HepG2 (cell line): ENCODE data around the gene ZNF19. TPM values are rescaled to one million over a fixed set of nuclear protein-coding genes. Genes with fewer than 3 reads are reported as not detected.

Experiments
- DMAP1 ChIP-seq: IDR thresholded peaks from 2 replicates; pipeline ENCODE4 v1.6.1; 2016
- EP300 ChIP-seq, 3 experiments: sonication (generic) in 1 of 3; formaldehyde crosslinking in 1 of 3; IDR thresholded peaks; 2 replicates each; pipeline versions ENCODE4 v1.5.1 to v1.6.1; 2011 to 2020; ENCODE audit warnings: low read depth in 2 of 3, low read length in 2 of 3, borderline replicate concordance in 1 of 3, improper control_type of control experiment in 1 of 3, mild to moderate bottlenecking in 1 of 3, missing genetic modification reagents in 1 of 3, moderate library complexity in 1 of 3
- HES4 ChIP-seq: sonication (generic); formaldehyde crosslinking; IDR thresholded peaks from 2 replicates; pipeline ENCODE4 v1.9.0; 2021; ENCODE audit warnings: mild to moderate bottlenecking, missing genetic modification reagents, borderline replicate concordance
- IKZF1 ChIP-seq: fragments of 450-650 bp; IDR thresholded peaks from 2 replicates; pipeline ENCODE4 v1.7.1; 2016
- MAFF ChIP-seq: IDR thresholded peaks from 2 replicates; pipeline ENCODE4 v1.6.1; 2011; ENCODE audit warnings: low read depth, low read length, improper control_type of control experiment
- MXI1 ChIP-seq: IDR thresholded peaks from 3 replicates; pipeline ENCODE4 v1.6.1; 2012; ENCODE audit warnings: low read depth, low read length, inconsistent platforms, borderline replicate concordance
- PHF8 ChIP-seq: sonication (generic); formaldehyde crosslinking; IDR thresholded peaks from 2 replicates; pipeline ENCODE4 v1.5.0; 2020; ENCODE audit warnings: missing genetic modification reagents
- SMAD3 ChIP-seq: sonication (generic); formaldehyde crosslinking; IDR thresholded peaks from 2 replicates; pipeline ENCODE4 v1.4.0; 2020; ENCODE audit warnings: missing genetic modification reagents
- SMARCE1 ChIP-seq: fragments of 450-650 bp; IDR thresholded peaks from 2 replicates; pipeline ENCODE4 v1.6.1; 2017; ENCODE audit warnings: borderline replicate concordance
- TAF15 ChIP-seq: fragments of 200-400 bp; formaldehyde crosslinking; IDR thresholded peaks from one replicate; pipeline ENCODE4 v1.6.1; 2018; ENCODE audit warnings: mild to moderate bottlenecking, low read depth, low read length; ENCODE audit not compliant: poor library complexity, severe bottlenecking
- THAP11 ChIP-seq: IDR thresholded peaks from 2 replicates; pipeline ENCODE4 v1.6.1; 2016; ENCODE audit warnings: missing biosample characterization, missing genetic modification reagents
- ZFP41 ChIP-seq: sonication (generic); formaldehyde crosslinking; IDR thresholded peaks from 2 replicates; pipeline ENCODE4 v1.4.0; 2020; ENCODE audit warnings: mild to moderate bottlenecking, missing genetic modification reagents, borderline replicate concordance
- ZNF264 ChIP-seq: sonication (generic); formaldehyde crosslinking; IDR thresholded peaks from 2 replicates; pipeline ENCODE4 v1.4.0; 2020; ENCODE audit warnings: missing genetic modification reagents
- ZNF343 ChIP-seq: sonication (generic); formaldehyde crosslinking; IDR thresholded peaks from 2 replicates; pipeline ENCODE4 v1.4.0; 2020; ENCODE audit warnings: mild to moderate bottlenecking, missing genetic modification reagents
- ZNF563 ChIP-seq: sonication (generic); formaldehyde crosslinking; IDR thresholded peaks from 2 replicates; pipeline ENCODE4 v1.8.0; 2022; ENCODE audit warnings: mild to moderate bottlenecking, moderate library complexity, missing genetic modification reagents
- ZNF572 ChIP-seq: sonication (generic); formaldehyde crosslinking; IDR thresholded peaks from 2 replicates; pipeline ENCODE4 v1.5.1; 2020; ENCODE audit warnings: mild to moderate bottlenecking, missing genetic modification reagents
- ZNF749 ChIP-seq: sonication (generic); formaldehyde crosslinking; IDR thresholded peaks from 2 replicates; pipeline ENCODE4 v1.8.0; 2022; ENCODE audit warnings: mild to moderate bottlenecking, missing genetic modification reagents, moderate library complexity, borderline replicate concordance
- ZNF841 ChIP-seq: sonication (generic); formaldehyde crosslinking; IDR thresholded peaks from 2 replicates; pipeline ENCODE4 v1.8.1; 2023; ENCODE audit warnings: missing genetic modification reagents, borderline replicate concordance
- ZNF878 ChIP-seq: sonication (generic); formaldehyde crosslinking; IDR thresholded peaks from 2 replicates; pipeline ENCODE4 v1.8.1; 2023; ENCODE audit warnings: mild to moderate bottlenecking, missing genetic modification reagents, moderate library complexity
- ZSCAN20 ChIP-seq: sonication (generic); formaldehyde crosslinking; IDR thresholded peaks from 2 replicates; pipeline ENCODE4 v1.4.0; 2020; ENCODE audit warnings: missing genetic modification reagents, mild to moderate bottlenecking, borderline replicate concordance
- polyA plus RNA-seq, 8 experiments: library from polyadenylated mRNA; depleted of rRNA in 3 of 8; stranded (reverse) in 7 of 8; unstranded in 1 of 8; fragments of >200 nt; fragmentation: Illumina TruSeq in 4 of 8; extraction: Trizol in 4 of 8; gene quantifications; 2 replicates each; pipeline versions ENCODE4 v1.2.1 to v1.2.3, GENCODE V29; 2011 to 2016; ENCODE audit warnings: low read depth in 4 of 8, missing spikeins in 1 of 8, mixed read lengths in 1 of 8; ENCODE audit not compliant: insufficient read depth in 1 of 8
- total RNA-seq, 5 experiments: library from RNA; depleted of rRNA; stranded (reverse); fragments of >200 nt; fragmentation: Illumina TruSeq; extraction: Trizol; gene quantifications; 2 replicates each; pipeline ENCODE4 v1.2.3, GENCODE V29; 2016; ENCODE audit warnings: low read depth in 1 of 5
- TF ChIP-seq, protein P1 (sequence below): sonication (generic); formaldehyde crosslinking; IDR thresholded peaks from 2 replicates; pipeline ENCODE4 v1.9.0; 2021; ENCODE audit warnings: missing genetic modification reagents, borderline replicate concordance
- TF ChIP-seq, protein P2 (sequence below): sonication (generic); formaldehyde crosslinking; IDR thresholded peaks from 2 replicates; pipeline ENCODE4 v1.8.0; 2022; ENCODE audit warnings: missing genetic modification reagents, mild to moderate bottlenecking, borderline replicate concordance
- TF ChIP-seq, protein P3 (sequence below): IDR thresholded peaks from 2 replicates; pipeline ENCODE4 v1.6.1; 2012; ENCODE audit warnings: low read depth, low read length, improper control_type of control experiment

Gene ZNF19
- total and polyA plus RNA-seq, 2 of the 13 experiments (the other 11 are each of a cell fraction or from before 2014, with no cell fraction given), result 3.2 to 5.8 TPM

DNA sequence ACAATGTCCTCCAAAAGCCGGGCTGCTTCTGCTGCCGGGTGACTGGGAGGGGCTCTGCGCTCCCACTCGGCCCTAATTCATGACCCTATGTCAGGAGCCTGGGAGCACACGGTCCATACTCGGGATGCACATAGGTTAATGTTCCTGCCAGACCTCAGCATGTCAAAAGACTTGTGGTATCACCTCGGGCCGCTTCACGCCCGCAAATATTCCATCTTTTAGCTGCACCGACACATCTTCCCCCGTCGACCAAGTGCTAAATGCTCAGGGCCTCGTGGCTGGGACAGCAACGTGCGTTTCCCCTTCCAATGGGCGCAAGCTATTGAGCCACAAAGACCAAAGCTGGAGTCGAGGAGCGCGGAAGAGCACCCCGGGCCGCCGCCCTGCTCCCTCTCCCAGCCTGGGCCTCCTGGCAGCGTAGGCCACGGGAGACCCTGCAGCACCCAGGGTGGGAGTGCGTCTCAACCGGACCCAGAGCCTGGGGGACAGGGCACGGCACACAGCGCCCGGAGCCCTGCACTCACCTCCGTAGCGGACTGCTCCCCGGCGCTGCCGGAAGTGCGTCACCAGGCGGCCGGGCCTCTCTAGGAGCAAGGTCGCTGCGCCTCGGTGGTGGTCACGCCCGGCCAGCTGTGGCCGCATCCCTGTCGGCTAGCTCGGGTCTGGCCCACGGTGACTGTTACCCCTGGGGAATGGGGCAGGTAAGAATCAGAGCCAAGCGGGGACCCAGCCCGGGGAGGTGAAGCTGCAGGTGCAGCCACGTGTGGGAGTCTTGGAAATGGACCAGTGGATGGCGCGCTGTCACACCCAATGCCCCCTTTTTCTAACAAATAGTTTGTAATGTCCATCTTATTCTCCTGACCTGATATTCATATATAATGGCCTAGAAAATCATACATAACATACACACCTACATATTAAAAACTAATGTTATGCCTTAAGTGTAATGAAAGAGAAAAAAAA, 27.2 kb downstream of the ZNF19 start, which contains the start of gene ZNF23 (continued):
- TF ChIP-seq, protein P1, sequence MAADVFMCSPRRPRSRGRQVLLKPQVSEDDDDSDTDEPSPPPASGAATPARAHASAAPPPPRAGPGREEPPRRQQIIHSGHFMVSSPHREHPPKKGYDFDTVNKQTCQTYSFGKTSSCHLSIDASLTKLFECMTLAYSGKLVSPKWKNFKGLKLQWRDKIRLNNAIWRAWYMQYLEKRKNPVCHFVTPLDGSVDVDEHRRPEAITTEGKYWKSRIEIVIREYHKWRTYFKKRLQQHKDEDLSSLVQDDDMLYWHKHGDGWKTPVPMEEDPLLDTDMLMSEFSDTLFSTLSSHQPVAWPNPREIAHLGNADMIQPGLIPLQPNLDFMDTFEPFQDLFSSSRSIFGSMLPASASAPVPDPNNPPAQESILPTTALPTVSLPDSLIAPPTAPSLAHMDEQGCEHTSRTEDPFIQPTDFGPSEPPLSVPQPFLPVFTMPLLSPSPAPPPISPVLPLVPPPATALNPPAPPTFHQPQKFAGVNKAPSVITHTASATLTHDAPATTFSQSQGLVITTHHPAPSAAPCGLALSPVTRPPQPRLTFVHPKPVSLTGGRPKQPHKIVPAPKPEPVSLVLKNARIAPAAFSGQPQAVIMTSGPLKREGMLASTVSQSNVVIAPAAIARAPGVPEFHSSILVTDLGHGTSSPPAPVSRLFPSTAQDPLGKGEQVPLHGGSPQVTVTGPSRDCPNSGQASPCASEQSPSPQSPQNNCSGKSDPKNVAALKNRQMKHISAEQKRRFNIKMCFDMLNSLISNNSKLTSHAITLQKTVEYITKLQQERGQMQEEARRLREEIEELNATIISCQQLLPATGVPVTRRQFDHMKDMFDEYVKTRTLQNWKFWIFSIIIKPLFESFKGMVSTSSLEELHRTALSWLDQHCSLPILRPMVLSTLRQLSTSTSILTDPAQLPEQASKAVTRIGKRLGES (CRISPR knock-in tag), result no peak
- TF ChIP-seq ZNF343 (peak; percentile 42; the same call in 1 of the 2 replicates), PHF8 (CRISPR knock-in tag) (peak; percentile 100), ZFP41 (CRISPR knock-in tag) (0 out of 2 replicates have a peak, but pooled peaks have one; percentile 66), SMARCE1 (no peak), MXI1 (peak; percentile 85; the same call in 2 of the 3 replicates), SMAD3 (CRISPR knock-in tag) (peak; percentile 92; the same call in 1 of the 2 replicates), ZSCAN20 (CRISPR knock-in tag) (peak; percentile 65), ZNF878 (CRISPR knock-in tag) (no peak), HES4 (CRISPR knock-in tag) (peak; percentile 94; the same call in 1 of the 2 replicates), ZNF749 (peak; percentile 40; the same call in 1 of the 2 replicates), TAF15 (peak; percentile 81), MAFF (no peak), EP300 (IDR thresholded peaks at IDR 0.05; ENCODE audit: low read depth in 2 of 2, low read length in 2 of 2) (0 out of 4 replicates have a peak, but pooled peaks have one; percentile 24 to 56), EP300 (CRISPR knock-in tag; IDR thresholded peaks at IDR 0.05; ENCODE audit: borderline replicate concordance) (peak; percentile 60; the same call in 1 of the 2 replicates), ZNF563 (CRISPR knock-in tag) (peak; percentile 81; the same call in 1 of the 2 replicates), ZNF264 (CRISPR knock-in tag) (peak; percentile 52; the same call in 1 of the 2 replicates), ZNF841 (CRISPR knock-in tag) (no peak), DMAP1 (CRISPR knock-in tag) (peak; percentile 98), IKZF1 (no peak), ZNF572 (CRISPR knock-in tag) (peak; percentile 94), THAP11 (CRISPR knock-in tag) (peak; percentile 95)
- TF ChIP-seq, protein P2, sequence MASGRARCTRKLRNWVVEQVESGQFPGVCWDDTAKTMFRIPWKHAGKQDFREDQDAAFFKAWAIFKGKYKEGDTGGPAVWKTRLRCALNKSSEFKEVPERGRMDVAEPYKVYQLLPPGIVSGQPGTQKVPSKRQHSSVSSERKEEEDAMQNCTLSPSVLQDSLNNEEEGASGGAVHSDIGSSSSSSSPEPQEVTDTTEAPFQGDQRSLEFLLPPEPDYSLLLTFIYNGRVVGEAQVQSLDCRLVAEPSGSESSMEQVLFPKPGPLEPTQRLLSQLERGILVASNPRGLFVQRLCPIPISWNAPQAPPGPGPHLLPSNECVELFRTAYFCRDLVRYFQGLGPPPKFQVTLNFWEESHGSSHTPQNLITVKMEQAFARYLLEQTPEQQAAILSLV (CRISPR knock-in tag), result peak; percentile 96
- TF ChIP-seq, protein P3, sequence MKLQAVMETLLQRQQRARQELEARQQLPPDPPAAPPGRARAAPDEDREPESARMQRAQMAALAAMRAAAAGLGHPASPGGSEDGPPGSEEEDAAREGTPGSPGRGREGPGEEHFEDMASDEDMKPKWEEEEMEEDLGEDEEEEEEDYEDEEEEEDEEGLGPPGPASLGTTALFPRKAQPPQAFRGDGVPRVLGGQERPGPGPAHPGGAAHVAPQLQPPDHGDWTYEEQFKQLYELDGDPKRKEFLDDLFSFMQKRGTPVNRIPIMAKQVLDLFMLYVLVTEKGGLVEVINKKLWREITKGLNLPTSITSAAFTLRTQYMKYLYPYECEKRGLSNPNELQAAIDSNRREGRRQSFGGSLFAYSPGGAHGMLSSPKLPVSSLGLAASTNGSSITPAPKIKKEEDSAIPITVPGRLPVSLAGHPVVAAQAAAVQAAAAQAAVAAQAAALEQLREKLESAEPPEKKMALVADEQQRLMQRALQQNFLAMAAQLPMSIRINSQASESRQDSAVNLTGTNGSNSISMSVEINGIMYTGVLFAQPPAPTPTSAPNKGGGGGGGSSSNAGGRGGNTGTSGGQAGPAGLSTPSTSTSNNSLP, result 0 out of 2 replicates have a peak, but pooled peaks have one; percentile 25
